IPS-20b (cell line): Measurements from ENCODE around the gene DRICH1.
"Not testable (repeated sequence)": the region's sequence is repeated elsewhere in the genome, so short reads cannot be mapped to it uniquely, and the experiment has no call there.

Source experiments
- H3K27ac ChIP-seq: one replicate; pipeline ENCODE4 v1.5.1; 2013; ENCODE audit warnings: low read length
- H3K27me3 ChIP-seq: 2 replicates; pipeline ENCODE4 v1.6.1; 2013; ENCODE audit warnings: mild to moderate bottlenecking, low read length, inconsistent platforms; ENCODE audit not compliant: insufficient read depth
- H3K36me3 ChIP-seq: 2 replicates; pipeline ENCODE4 v1.6.1; 2013; ENCODE audit warnings: low read depth, mild to moderate bottlenecking, inconsistent platforms, low read length, moderate library complexity; ENCODE audit not compliant: insufficient read depth
- H3K4me1 ChIP-seq: 2 replicates; pipeline ENCODE4 v1.6.1; 2013; ENCODE audit warnings: mild to moderate bottlenecking, control low read depth, inconsistent platforms, low read length, moderate library complexity; ENCODE audit not compliant: insufficient read depth
- H3K4me3 ChIP-seq: 2 replicates; pipeline ENCODE4 v1.5.1; 2013; ENCODE audit warnings: mild to moderate bottlenecking, low read length, inconsistent platforms
- H3K9ac ChIP-seq: 2 replicates; pipeline ENCODE4 v1.6.1; 2013; ENCODE audit warnings: low read depth, mild to moderate bottlenecking, inconsistent platforms, low read length, moderate library complexity
- H3K9me3 ChIP-seq: 2 replicates; pipeline ENCODE4 v1.6.1; 2013; ENCODE audit warnings: mild to moderate bottlenecking, low read depth, low read length, inconsistent platforms; ENCODE audit not compliant: insufficient read depth

The DRICH1 gene

GRCh38 chr22:23609983-23610781, 21.9 kb downstream of the DRICH1 start:
- Histone ChIP-seq H3K9me3 (no peaks in the 10 kb centered on the region), H3K4me1 (no peaks in the 10 kb centered on the region), H3K27ac (no peak overlapping the region), H3K4me3 (no peak overlapping the region), H3K9ac (no peak overlapping the region), H3K36me3 (no peaks in the 10 kb centered on the region), H3K27me3 (peaks cover 5% of the 10 kb centered on the region; the same call in 1 of the 2 replicates)

- H3K4me3 ChIP-seq: no peak overlapping the region
- no peaks in the 10 kb centered on the region for H3K9me3 ChIP-seq
- no peak overlapping the region for H3K27ac ChIP-seq
- no peak overlapping the region for H3K9ac ChIP-seq
- no peaks in the 10 kb centered on the region for H3K4me1 ChIP-seq
- peaks cover 5% of the 10 kb centered on the region; the same call in 1 of the 2 replicates for H3K27me3 ChIP-seq
- no peaks in the 10 kb centered on the region for H3K36me3 ChIP-seq
These were observed 23.5 kb downstream of the DRICH1 start for GRCh38 chr22:23608583-23608982.

GRCh38 chr22:23606204-23607131, 25.7 kb downstream of the DRICH1 start:
- H3K4me3 ChIP-seq: no peak overlapping the region
- H3K36me3 ChIP-seq: no peaks in the 10 kb centered on the region
- no peaks in the 10 kb centered on the region for H3K9me3 ChIP-seq
- H3K4me1 ChIP-seq: no peaks in the 10 kb centered on the region
- no peaks in the 10 kb centered on the region for H3K27me3 ChIP-seq
- no peak overlapping the region for H3K27ac ChIP-seq
- H3K9ac ChIP-seq: no peak overlapping the region

DNA sequence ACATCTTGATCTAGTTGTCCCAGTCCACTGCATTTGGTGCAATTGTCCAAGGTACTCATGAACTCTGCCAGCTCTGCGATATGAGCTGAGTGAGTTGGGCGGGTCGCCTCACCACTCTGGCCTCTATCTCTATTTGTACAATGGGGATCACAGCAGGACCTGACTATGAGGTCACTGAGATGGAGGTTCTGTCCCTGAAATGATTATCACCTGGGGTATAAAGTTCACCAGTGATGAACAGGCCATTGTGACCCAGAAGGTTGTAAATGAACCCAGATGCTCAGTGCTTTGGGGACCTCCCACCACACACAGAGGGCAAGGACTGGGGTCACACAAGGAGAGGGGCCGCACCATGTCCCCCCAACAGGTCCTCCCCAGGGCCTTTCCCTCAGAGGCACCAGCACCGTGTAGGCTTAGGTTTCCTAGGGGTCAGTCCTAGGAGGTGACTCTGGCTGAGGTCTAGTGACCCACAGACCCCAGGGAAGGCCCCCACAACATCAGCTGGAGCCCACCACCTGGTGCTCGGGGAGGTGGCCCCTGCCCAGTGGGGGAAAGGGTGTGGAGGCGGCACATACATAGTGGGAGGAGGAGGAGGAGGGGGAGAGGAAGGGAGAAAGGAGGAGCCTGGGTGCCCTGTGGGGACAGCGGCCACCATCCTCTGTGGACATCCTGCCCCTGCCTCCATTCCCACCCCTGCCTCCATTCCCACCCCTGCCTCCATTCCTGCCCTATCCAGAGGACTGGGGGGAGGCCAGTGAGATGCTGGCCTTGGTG, 27.0 kb downstream of the DRICH1 start:
- no peak overlapping the region for H3K4me3 ChIP-seq
- H3K27me3 ChIP-seq: no peaks in the 10 kb centered on the region
- H3K4me1 ChIP-seq: no peaks in the 10 kb centered on the region
- H3K9me3 ChIP-seq: no peaks in the 10 kb centered on the region
- H3K27ac ChIP-seq: no peak overlapping the region
- no peak overlapping the region for H3K9ac ChIP-seq
- H3K36me3 ChIP-seq: no peaks in the 10 kb centered on the region

DNA sequence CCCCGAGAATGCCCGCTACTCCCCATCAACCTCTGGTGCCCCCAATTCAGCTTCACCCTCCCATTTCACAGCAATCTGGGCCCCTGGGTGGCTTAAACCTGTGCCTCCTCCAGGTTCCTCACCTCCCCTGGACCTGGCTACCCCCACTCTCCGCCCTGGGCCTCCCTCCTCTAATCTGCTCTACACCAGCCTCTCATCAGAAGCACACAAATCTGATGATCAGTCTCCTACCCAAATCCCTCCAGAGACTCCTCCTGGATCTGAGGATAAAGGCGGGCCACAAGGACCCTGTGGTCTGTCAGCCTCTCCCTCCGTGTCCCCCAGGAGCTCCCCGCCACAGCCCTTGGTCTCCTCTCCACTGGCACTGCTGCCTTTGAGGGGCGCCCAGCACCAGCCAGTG, 28.9 kb downstream of the DRICH1 start:
- H3K36me3 ChIP-seq: no peaks in the 10 kb centered on the region
- no peak overlapping the region for H3K9ac ChIP-seq
- H3K27me3 ChIP-seq: no peaks in the 10 kb centered on the region
- no peak overlapping the region for H3K27ac ChIP-seq
- no peaks in the 10 kb centered on the region for H3K9me3 ChIP-seq
- no peaks in the 10 kb centered on the region for H3K4me1 ChIP-seq
- H3K4me3 ChIP-seq: no peak overlapping the region

DNA sequence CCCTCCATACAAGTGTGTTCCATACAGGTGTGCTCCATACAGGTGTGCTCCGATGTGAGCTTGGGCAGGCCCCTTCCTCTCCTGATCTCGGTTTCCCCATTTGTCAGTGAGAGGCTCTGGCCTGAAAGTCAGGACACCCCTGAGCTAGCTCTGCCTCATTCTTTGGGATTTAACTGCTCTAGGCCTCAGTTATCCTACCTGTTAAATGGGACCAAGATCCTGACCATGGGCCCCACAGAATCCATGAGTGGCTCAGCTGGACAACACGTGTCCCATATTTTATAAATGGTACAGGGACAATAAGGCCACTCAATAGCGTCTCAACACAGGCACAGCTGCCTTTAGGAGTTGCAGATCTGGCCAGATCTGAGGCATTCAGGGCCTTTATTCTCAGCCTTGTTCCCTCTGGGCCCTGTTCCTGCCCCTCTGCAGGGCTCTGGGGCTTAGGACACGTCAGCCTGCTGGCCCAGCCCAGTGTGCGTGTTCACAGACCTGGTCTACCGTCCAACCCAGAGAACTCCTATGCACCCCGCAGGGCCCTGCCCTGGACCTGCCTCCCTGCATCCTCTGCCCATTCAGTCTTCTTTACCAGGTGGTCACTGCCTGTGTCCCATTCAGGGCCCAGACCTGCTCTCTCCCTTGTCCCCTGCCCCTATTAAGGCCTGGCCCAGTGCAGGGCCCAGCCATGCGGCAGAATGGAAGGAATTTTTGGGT, 33.2 kb downstream of the DRICH1 start:
- H3K36me3 ChIP-seq: no peaks in the 10 kb centered on the region
- H3K9me3 ChIP-seq: no peaks in the 10 kb centered on the region
- H3K27me3 ChIP-seq: no peaks in the 10 kb centered on the region
- H3K27ac ChIP-seq: no peak overlapping the region
- no peak overlapping the region for H3K9ac ChIP-seq
- no peaks in the 10 kb centered on the region for H3K4me1 ChIP-seq
- no peak overlapping the region for H3K4me3 ChIP-seq

DNA sequence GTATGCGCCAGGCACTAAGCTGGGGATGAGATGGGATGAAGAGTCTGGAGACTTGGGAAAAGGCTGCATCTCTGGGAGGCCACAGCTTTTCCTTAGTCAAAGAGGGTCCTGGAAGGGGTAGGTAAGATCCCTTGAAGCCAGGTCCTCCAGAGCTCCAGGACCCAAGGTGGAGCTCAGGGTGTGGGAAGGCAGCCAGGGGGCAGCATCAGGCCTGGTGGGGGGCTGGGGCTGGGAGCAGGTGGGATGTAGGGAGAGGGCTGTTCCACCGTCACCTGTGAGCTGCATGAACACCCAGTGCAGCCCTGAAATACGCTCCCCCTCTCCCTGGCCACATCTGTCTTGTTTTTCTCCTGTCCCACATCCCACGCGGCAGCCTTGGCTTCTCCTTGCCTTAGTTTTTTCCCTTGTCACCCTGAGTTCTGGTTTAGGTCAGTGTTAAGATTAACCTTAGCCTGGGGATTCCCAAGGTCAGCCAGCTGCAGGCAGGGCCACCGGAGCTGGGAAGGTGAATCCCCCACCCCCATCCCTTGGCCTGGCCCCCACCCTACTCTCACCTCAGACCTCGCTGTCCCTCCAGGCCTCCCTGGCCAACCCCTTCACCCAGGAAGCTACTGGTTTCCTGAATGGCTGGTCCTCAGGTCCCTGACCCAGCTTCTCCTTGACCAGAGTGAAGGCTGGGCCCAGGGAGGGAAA, 34.4 kb downstream of the DRICH1 start:
- H3K9ac ChIP-seq, H3K27ac ChIP-seq, H3K4me1 ChIP-seq, H3K36me3 ChIP-seq, H3K27me3 ChIP-seq, H3K4me3 ChIP-seq, H3K9me3 ChIP-seq: not testable (repeated sequence)

- H3K36me3 ChIP-seq, H3K9me3 ChIP-seq: not testable (repeated sequence)
These were observed 36.2 kb downstream of the DRICH1 start for GRCh38 chr22:23595904-23596303.

GRCh38 chr22:23591846-23592245, 40.3 kb downstream of the DRICH1 start:
- Histone ChIP-seq H3K36me3 (no peaks in the 10 kb centered on the region), H3K27ac (no peak overlapping the region), H3K27me3 (no peaks in the 10 kb centered on the region), H3K4me3 (no peak overlapping the region), H3K9me3 (no peaks in the 10 kb centered on the region), H3K4me1 (peaks cover 6% of the 10 kb centered on the region), H3K9ac (no peak overlapping the region)

More at GRCh38 chr22:23595904-23596303, 36.2 kb downstream of the DRICH1 start:
- not testable (repeated sequence) for H3K4me3 ChIP-seq, H3K27me3 ChIP-seq, H3K4me1 ChIP-seq, H3K27ac ChIP-seq, H3K9ac ChIP-seq

DNA sequence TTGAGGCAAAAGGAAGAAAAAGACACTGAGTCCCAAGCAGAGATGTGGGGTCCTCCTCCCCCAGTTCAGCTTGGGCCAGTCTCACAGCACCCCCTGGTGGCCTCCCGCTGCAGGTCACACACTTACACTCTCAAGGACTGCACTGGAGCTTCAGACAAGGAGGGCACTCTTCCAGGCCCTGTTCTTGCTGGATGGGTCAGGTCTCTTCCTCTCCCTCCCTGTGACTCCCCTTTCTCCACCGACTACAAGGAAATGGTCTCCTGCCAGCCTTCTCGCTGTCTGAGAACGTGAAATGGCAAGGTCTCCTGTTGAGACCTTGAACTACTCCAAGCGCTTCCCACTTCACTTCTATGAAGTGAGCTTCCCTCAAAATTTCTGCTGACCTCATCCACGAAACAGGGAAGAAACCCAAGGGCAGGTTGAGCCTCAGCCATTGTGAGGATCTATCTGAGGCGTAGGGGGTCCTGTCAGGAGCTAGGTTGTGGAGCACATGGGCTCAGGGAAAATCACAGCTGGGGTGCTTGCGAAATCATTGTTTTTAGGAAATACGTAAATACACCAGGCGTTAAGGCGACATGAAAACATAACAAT, 40.8 kb downstream of the DRICH1 start:
- H3K4me1 ChIP-seq: peaks cover 6% of the 10 kb centered on the region

More for the DNA sequence above, 40.8 kb downstream of the DRICH1 start:
- H3K4me3 ChIP-seq: no peak overlapping the region
- no peak overlapping the region for H3K9ac ChIP-seq
- no peaks in the 10 kb centered on the region for H3K9me3 ChIP-seq
- no peak overlapping the region for H3K27ac ChIP-seq
- no peaks in the 10 kb centered on the region for H3K36me3 ChIP-seq
- H3K27me3 ChIP-seq: no peaks in the 10 kb centered on the region
